Fibroblast of lung (primary cell): ENCODE measurements around the gene CERS6.

Experiments
- CTCF ChIP-seq, 2 donors: IDR thresholded peaks in 1 of 2; conservative IDR thresholded peaks in 1 of 2; 1 replicate in 1 of 2; 2 replicates in 1 of 2; pipeline ENCODE4 v1.5.1; 2011 to 2012; ENCODE audit warnings: low read length in 2 of 2, control low read depth in 1 of 2, inconsistent platforms in 1 of 2, low read depth in 1 of 2, mild to moderate bottlenecking in 1 of 2
- EZH2 ChIP-seq: IDR thresholded peaks from 2 replicates; pipeline ENCODE4 v1.5.1; 2012; ENCODE audit warnings: low read length, control low read depth, mild to moderate bottlenecking; ENCODE audit errors: missing control alignments

GRCh38 chr2:168797286-168797655 lies 341.2 kb downstream of the CERS6 start:
- TF ChIP-seq CTCF (conservative IDR thresholded peaks at IDR 0.05 in 1 of 2, IDR thresholded peaks at IDR 0.05 in 1 of 2; ENCODE audit: low read depth in 1 of 2, low read length in 2 of 2) (no peak), EZH2 (no peak)
